NCI-H510A treated with DMSO at 0.1 percent for 48 hours (cell line): ENCODE data around the gene OSGIN1.
A peak's percentile ranks its signal among the peaks of the same experiment; 100 is the strongest.

ENCODE experiments used
- DNase-seq: peaks from one replicate; lab custom pipeline; 2025; lab: John Stamatoyannopoulos, UW

OSGIN1 gene

GRCh38 chr16:83958137-83958845 lies 5.3 kb downstream of the OSGIN1 start:
- no peak for DNase-seq

DNA sequence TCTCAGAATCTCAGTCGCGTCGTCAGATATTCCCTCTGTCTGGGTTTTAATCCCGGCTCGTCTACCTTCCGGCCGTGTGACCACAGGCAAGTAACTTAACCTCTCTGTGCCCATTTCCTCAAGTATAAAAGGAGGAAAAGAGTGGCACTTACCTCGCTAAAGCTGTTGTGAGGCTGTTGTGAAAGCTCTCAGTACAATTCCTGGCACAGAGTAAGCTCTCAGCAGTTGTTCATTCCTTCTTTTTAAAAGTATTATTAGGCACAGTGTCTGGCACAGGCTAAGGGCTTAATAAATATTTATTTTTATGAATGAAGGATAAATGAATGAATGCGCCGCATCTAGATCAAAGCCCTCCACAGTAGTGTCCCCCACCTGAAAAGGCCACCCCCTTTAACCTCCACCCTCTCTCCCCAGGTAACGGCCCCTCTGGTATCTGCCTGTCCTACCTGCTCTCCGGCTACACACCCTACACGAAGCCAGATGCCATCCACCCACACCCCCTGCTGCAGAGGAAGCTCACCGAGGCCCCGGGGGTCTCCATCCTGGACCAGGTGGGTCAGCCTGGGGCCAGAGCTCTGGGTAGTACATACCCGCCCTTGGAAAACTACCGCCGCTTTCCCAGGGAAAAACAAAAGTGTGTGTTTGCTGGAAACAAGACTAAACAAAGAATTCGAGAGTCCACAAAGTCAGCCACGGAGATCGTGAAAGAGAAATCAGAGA lies 6.0 kb downstream of the OSGIN1 start:
- DNase-seq, result no peak

DNA sequence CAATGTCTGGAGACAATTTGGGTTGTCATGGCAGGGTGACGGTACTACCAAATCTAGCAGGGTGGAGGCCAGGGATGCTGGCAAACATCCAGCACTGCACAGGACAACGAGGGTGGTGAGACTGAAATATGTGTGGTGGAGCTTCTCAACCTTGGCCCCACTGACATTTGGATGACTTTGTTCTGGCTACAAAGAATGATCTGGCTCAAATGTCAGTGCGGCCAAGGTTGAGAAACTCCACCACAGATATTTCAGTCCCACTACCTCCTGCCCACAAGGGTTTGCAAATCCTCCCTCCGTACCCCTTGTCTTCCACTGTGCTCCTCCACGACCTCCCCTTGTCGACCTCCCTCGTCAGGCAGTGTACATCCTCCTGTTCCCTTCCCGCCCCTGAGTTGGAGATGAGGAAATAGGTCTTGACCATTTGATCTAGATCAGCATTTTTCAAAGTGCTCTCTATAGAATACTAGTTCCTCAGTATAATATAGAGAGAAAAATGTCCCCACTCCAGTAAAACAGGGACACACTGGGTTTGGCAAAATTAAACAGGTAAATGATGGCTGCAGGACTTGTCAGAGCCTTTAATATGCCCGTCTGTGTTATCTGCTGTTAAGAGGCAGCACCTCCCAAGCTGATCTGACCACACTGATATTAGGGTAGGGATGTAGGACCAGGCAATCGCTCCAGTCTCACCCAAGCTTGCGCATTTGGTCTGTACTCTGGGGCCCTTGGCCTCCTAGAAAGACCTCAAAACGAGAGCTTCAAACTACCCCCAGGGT lies 6.8 kb downstream of the OSGIN1 start:
- no peak for DNase-seq

DNA sequence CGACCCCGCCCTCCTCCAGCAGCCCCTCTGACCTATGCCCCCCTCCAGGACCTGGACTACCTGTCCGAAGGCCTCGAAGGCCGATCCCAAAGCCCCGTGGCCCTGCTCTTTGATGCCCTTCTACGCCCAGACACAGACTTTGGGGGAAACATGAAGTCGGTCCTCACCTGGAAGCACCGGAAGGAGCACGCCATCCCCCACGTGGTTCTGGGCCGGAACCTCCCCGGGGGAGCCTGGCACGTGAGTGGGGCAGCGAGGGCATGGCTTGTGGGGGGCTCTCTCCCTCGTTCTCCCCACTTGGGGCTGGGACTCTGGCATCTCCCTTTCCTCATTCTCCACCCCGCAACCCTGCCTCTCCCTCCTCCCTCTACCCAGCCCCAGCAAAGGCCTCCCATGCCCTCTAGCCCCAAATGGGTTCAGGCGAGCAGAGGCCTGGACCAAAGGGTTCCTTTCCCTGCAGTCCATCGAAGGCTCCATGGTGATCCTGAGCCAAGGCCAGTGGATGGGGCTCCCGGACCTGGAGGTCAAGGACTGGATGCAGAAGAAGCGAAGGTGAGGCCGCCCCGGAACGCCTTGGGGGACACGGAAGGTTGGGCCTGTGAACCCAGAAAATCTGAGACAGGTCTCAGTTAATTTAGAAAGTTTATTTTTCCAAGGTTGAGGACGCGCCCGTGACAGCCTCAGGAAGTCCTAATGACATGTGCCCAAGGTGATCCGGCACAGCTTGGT lies 7.6 kb downstream of the OSGIN1 start:
- no peak for DNase-seq

DNA sequence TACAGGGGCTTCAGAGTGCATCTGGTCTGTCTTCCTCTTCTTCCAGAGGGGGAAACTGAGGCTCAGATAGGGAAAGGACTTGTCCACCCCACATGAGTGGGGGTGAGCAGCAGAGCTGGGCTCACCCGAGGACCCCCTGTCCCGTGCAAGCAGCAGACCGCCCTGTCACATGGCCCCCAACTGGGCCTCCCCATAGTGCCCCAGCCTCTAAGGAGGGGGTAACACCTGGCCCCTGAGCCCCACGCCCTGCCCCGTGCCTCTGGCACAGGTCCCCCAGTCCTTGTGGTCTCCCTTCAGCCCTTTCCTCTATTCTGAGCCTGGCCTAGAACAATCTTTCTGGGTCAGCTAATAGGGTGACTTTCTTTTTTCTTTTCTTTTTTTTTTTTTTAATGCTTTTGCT lies 8.6 kb downstream of the OSGIN1 start:
- DNase-seq, result no peak

GRCh38 chr16:83963277-83964119 lies 10.5 kb downstream of the OSGIN1 start:
- DNase-seq, result no peak

DNA sequence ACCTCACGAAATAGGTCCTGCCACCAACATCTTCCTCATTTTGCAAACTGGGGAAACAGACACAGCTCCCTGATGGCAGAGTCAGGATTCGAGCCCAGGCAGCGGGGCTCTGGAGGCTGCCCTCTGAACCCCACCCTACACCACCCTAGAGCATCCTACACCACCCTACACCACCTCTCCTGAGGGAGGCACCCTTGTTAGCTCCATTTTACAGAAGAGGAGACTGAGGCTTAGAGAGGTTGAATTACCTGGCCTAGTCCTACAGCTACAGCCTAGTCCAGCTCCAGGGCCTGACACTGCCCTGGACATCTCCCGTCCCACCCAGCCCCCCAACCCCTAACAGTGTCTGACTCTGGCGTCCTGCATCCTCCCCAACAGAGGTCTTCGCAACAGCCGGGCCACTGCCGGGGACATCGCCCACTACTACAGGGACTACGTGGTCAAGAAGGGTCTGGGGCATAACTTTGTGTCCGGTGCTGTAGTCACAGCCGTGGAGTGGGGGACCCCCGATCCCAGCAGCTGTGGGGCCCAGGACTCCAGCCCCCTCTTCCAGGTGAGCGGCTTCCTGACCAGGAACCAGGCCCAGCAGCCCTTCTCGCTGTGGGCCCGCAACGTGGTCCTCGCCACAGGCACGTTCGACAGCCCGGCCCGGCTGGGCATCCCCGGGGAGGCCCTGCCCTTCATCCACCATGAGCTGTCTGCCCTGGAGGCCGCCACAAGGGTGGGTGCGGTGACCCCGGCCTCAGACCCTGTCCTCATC lies 11.8 kb downstream of the OSGIN1 start:
- DNase-seq, result no peak

DNA sequence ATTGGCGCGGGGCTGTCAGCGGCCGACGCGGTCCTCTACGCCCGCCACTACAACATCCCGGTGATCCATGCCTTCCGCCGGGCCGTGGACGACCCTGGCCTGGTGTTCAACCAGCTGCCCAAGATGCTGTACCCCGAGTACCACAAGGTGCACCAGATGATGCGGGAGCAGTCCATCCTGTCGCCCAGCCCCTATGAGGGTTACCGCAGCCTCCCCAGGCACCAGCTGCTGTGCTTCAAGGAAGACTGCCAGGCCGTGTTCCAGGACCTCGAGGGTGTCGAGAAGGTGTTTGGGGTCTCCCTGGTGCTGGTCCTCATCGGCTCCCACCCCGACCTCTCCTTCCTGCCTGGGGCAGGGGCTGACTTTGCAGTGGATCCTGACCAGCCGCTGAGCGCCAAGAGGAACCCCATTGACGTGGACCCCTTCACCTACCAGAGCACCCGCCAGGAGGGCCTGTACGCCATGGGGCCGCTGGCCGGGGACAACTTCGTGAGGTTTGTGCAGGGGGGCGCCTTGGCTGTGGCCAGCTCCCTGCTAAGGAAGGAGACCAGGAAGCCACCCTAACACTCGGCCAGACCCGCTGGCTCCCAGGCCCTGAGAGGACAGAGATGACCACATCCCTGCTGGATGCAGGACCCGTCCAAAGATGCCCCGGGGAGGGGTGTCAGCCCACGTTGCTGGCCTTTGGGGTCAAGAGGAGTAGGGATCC lies 12.6 kb downstream of the OSGIN1 start:
- DNase-seq, result no peak

- no peak for DNase-seq
Observed at GRCh38 chr16:83966153-83966696, 13.2 kb downstream of the OSGIN1 start.

- DNase-seq, result no peak
Observed at GRCh38 chr16:83967091-83967490, 14.1 kb downstream of the OSGIN1 start.

DNA sequence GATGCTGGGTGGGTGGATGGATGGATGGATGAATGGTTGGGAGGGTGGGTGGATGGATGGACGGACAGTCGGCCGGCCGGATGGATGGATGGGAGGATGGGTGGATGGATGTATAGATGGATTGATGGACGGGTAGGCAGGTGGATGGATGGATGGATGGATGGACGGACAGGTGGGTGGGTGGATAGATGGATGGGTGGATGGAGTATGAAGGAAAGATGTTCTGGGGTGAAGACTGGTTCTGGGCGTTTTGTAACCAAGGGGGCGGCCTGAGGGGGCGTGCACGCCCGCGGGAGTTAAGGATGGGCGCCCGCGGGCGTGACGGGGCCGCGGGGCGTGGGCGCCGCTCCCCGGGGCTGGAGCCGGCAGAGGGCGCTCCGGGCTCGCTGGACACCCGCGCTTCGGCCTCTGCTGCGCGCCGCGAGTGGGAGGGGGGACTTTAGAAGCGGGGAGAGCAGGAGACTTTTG lies 14.8 kb downstream of the OSGIN1 start, which contains the start of gene NECAB2:
Gene NECAB2, plus strand, starts transcription at position 407 of the 468 bp plus-strand sequence. CDS start 405 bp downstream, outside the sequence.
- DNase-seq, result peak; percentile 9

- no peak for DNase-seq
Observed at GRCh38 chr16:83968306-83968851, 15.3 kb downstream of the OSGIN1 start.

GRCh38 chr16:83968891-83969649 lies 16.0 kb downstream of the OSGIN1 start:
- no peak for DNase-seq

GRCh38 chr16:83969771-83970429 lies 16.9 kb downstream of the OSGIN1 start:
- DNase-seq, result no peak

GRCh38 chr16:83970430-83970815 lies 17.4 kb downstream of the OSGIN1 start:
- DNase-seq, result no peak

DNA sequence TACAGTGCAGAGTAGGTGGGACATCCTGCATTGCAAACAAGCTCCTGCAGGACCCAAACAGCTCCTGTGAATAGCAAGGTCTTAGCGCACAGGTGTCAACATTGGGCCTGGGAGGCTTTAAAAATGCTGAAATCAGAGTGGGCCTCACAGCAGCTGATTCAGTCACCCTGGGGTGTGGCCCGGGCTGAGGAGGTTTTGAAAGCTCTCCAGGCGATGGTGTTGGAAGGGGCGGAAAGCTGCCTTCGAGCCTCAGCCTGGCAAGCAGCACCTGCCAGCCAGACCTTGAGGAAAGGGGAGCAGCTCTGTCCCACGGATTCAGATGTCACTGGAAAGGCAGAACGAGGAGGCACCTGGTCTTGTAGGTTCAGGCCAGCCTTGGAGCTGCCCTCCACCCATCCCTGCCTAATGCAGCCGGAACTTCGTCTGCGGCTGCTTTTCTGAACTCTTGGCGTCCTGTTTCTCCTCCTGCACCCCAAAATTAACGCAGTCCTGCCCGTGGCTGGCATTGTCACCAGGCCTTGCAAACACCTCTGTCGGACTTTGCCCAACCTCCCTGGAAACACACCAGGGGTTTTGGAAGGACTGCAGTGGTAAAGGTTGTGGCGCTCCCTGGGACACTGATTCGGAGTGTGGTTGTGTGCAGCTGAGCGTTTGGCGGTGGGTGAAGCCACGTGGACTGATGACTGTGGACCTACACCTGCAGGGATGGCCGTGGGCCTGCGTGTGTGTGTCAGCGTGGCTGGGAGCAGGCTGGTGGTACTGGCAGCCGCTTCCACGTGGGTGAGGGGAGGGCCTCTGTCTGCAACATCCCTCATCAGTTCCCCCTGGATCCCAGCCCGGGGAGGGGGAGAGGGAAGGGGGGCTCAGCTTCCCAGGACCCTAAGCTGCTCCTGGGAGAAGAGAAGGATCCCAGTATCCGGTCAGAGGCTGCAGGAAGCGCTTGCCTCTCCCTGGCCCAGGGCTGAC lies 18.4 kb downstream of the OSGIN1 start:
- DNase-seq, result no peak
